Measurements from ENCODE around the gene HAPSTR1. TPM values are rescaled to one million over a fixed set of nuclear protein-coding genes. Genes with fewer than 3 reads are reported as not detected.

HAPSTR1 gene
- total and polyA plus RNA-seq, 2 donors (not counting 3 experiments of a cell fraction or from before 2014, with no cell fraction given): 15.7 to 63.7 TPM

- peaks cover 59% of the 10 kb centered on the region for H4K20me1 ChIP-seq (replicated peaks; ENCODE audit: control insufficient read depth, extremely low read depth, insufficient read depth, low read length)
- no peak for FAIRE-seq
- ChIA-PET POLR2A (no interaction called here), CTCF (no interaction called here)
- intact Hi-C loops (cut with micrococcal nuclease): loop anchor here (5.0 kb wide), 1 partner anchor 148 kb away; no protein-coding TSS in a partner anchor
- H3K79me2 ChIP-seq (ENCODE audit: control insufficient read depth, insufficient read depth, low read length): peaks cover 100% of the 10 kb centered on the region
- TF ChIP-seq GATA2 (IDR thresholded peaks at IDR 0.05; ENCODE audit: insufficient read depth, insufficient read length, low read depth, low read length): no peak
- no peak for TF ChIP-seq FOS (IDR thresholded peaks at IDR 0.05; ENCODE audit: borderline replicate concordance, insufficient read depth, low read length)
- no peak for TF ChIP-seq CTCF (IDR thresholded peaks at IDR 0.05; ENCODE audit: extremely low read depth in 1 of 2, insufficient read depth in 1 of 2, low read depth in 1 of 2, low read length in 2 of 2)
- no peak for TF ChIP-seq MAX (IDR thresholded peaks at IDR 0.05; ENCODE audit: insufficient read depth, insufficient read length)
- no peak for TF ChIP-seq POLR2A (IDR thresholded peaks at IDR 0.05; ENCODE audit: low read depth, low read length)
- TF ChIP-seq POLR2AphosphoS5 (IDR thresholded peaks at IDR 0.05; ENCODE audit: insufficient read depth, low read depth, low read length): no peak
- TF ChIP-seq MYC (IDR thresholded peaks at IDR 0.05; ENCODE audit: low read depth, low read length): no peak
- TF ChIP-seq EZH2 (IDR thresholded peaks at IDR 0.05; ENCODE audit: borderline replicate concordance, low read depth, low read length, severe bottlenecking): no peak
- no peak for TF ChIP-seq JUN (IDR thresholded peaks at IDR 0.05; ENCODE audit: borderline replicate concordance, insufficient read depth, insufficient read length, low read depth)
- H3K9me1 ChIP-seq (replicated peaks; ENCODE audit: control insufficient read depth, extremely low read depth, insufficient read depth, low read length): no peaks in the 10 kb centered on the region
- no peak overlapping the region for H3K4me2 ChIP-seq (ENCODE audit: insufficient read depth, low read length)
- H3K36me3 ChIP-seq (ENCODE audit: control insufficient read depth in 2 of 2, extremely low read depth in 1 of 2, insufficient read depth in 2 of 2, low read length in 2 of 2): peaks cover 23 to 53% of the 10 kb centered on the region in 2 experiments
- H3K9me3 ChIP-seq (replicated peaks; ENCODE audit: control insufficient read depth, insufficient read depth, low read length): no peaks in the 10 kb centered on the region
- H3K27me3 ChIP-seq (ENCODE audit: control insufficient read depth in 2 of 2, insufficient read depth in 2 of 2, low read length in 2 of 2): no peaks in the 10 kb centered on the region
- H3K27ac ChIP-seq (ENCODE audit: insufficient read depth, low read depth, low read length): no peak overlapping the region
- no peak overlapping the region for H3K9ac ChIP-seq (replicated peaks; ENCODE audit: extremely low read depth, insufficient read depth, low read length)
- dilution Hi-C loops (cut with MboI; ENCODE audit: extremely low pct_ligation_motif_present, low sequenced_read_pairs): no loop called here
- peaks cover 22% of the 10 kb centered on the region for H3K4me1 ChIP-seq (ENCODE audit: control insufficient read depth, extremely low read depth, insufficient read depth, low read length)
- H2AFZ ChIP-seq (ENCODE audit: low read depth, low read length): no peak overlapping the region
- BruUV-seq (replicated peaks): no TSS peak
- no peak for DNase-seq (ENCODE audit: low read depth, low spot score)
- no peak overlapping the region for H3K4me3 ChIP-seq (replicated peaks in 1 of 3; ENCODE audit: insufficient read depth in 1 of 3, low read depth in 1 of 3, low read length in 3 of 3)
These were observed 13.7 kb downstream of the HAPSTR1 start for GRCh38 chr16:9105189-9105588.
